GM12801 (cell line): ENCODE measurements around the gene ANKRD11.

Experiments used
- CTCF ChIP-seq: IDR thresholded peaks from one replicate; pipeline ENCODE4 v1.5.1; 2011; ENCODE audit warnings: control low read depth; ENCODE audit not compliant: insufficient read length; ENCODE audit errors: extremely low read depth

ANKRD11 gene

GRCh38 chr16:89530401-89531381, 40.3 kb upstream of the ANKRD11 start:
- TF ChIP-seq CTCF = no peak

GRCh38 chr16:89529097-89529496, 38.7 kb upstream of the ANKRD11 start:
- TF ChIP-seq CTCF = no peak

- no peak for TF ChIP-seq CTCF
Observed at GRCh38 chr16:89525146-89525913, 35.0 kb upstream of the ANKRD11 start.

GRCh38 chr16:89523680-89524344, 33.5 kb upstream of the ANKRD11 start:
- TF ChIP-seq CTCF = no peak

GRCh38 chr16:89522287-89522686, 31.9 kb upstream of the ANKRD11 start:
- no peak for TF ChIP-seq CTCF

- no peak for TF ChIP-seq CTCF
Observed at GRCh38 chr16:89519881-89520280, 29.5 kb upstream of the ANKRD11 start.

- TF ChIP-seq CTCF = no peak
Observed at GRCh38 chr16:89517128-89517527, 26.8 kb upstream of the ANKRD11 start.
